Gastroesophageal sphincter (tissue), 4 donors: ENCODE data around the gene CYTH1. TPM values are rescaled to one million over a fixed set of nuclear protein-coding genes. Genes with fewer than 3 reads are reported as not detected.

ENCODE experiments used
- ATAC-seq: fragments of 150-250 bp; one replicate; pipeline ENCODE4 v1.9.1; 2016; ENCODE audit warnings: mild to moderate bottlenecking, moderate library complexity
- H3K27ac ChIP-seq, 4 donors: fragments of 200-600 bp; sonication (generic) in 3 of 4; 1 replicate in 3 of 4; 2 replicates in 1 of 4; pipeline ENCODE4 v1.5.1; 2016 to 2019
- H3K27me3 ChIP-seq: fragments of 200-600 bp; sonication (generic); one replicate; pipeline ENCODE4 v1.5.1; 2019
- H3K36me3 ChIP-seq, 2 donors: fragments of 200-600 bp; sonication (generic); one replicate each; pipeline ENCODE4 v1.5.1; 2019; ENCODE audit warnings: control low read depth in 1 of 2
- H3K4me1 ChIP-seq, 3 donors: fragments of 200-600 bp; sonication (generic); 1 replicate in 2 of 3; 2 replicates in 1 of 3; pipeline ENCODE4 v1.5.1; 2016 to 2019; ENCODE audit warnings: control low read depth in 2 of 3
- H3K4me3 ChIP-seq, 2 donors: fragments of 200-600 bp; sonication (generic); one replicate each; pipeline ENCODE4 v1.5.1; 2019; ENCODE audit warnings: mild to moderate bottlenecking in 1 of 2, moderate library complexity in 1 of 2
- H3K9me3 ChIP-seq, 3 donors: fragments of 200-600 bp; sonication (generic); one replicate each; pipeline ENCODE4 v1.5.1; 2017 to 2019; ENCODE audit warnings: control low read depth in 2 of 3
- CTCF ChIP-seq, 4 experiments: fragments of 200-600 bp in 2 of 4; fragments of 450-650 bp in 2 of 4; sonication (generic) in 1 of 4; IDR thresholded peaks; one replicate each; pipeline ENCODE4 v1.5.1; 2017 to 2019; ENCODE audit warnings: antibody characterized with exemption in 4 of 4, mild to moderate bottlenecking in 2 of 4, moderate library complexity in 2 of 4
- EP300 ChIP-seq: sonication (generic); formaldehyde crosslinking; IDR thresholded peaks from one replicate; pipeline ENCODE4 v1.6.1; 2017; ENCODE audit warnings: antibody characterized with exemption, mild to moderate bottlenecking
- POLR2A ChIP-seq, 2 donors: fragments of 450-650 bp; IDR thresholded peaks; one replicate each; pipeline ENCODE4 v1.6.1; 2017; ENCODE audit warnings: antibody characterized with exemption in 2 of 2, mild to moderate bottlenecking in 2 of 2, moderate library complexity in 1 of 2
- POLR2AphosphoS5 ChIP-seq: sonication (generic); formaldehyde crosslinking; IDR thresholded peaks from one replicate; pipeline ENCODE4 v1.6.1; 2017; ENCODE audit warnings: antibody characterized with exemption
- WGBS, 2 donors: methylation state at CpG; one replicate each; pipeline ENCODE4 v1.1.5; 2018; ENCODE audit warnings: low coverage in 1 of 2; 5-methylcytosine and 5-hydroxymethylcytosine counted together
- total RNA-seq, 4 donors: library from RNA; depleted of rRNA; stranded (reverse); fragments of >200 nt; gene quantifications; one replicate each; pipeline ENCODE4 v1.1.0, GENCODE V29; 2016

CYTH1 gene
- total RNA-seq, 4 donors from 2014 or later, result 26.9 to 38.0 (median 31.0) TPM

GRCh38 chr17:78769196-78769773 lies 12.8 kb downstream of the CYTH1 start:
- no peaks in the 10 kb centered on the region for H3K36me3 ChIP-seq
- H3K4me3 ChIP-seq, result no peak overlapping the region
- no peaks in the 10 kb centered on the region for H3K9me3 ChIP-seq
- TF ChIP-seq EP300 (no peak), CTCF (IDR thresholded peaks at IDR 0.05) (no peak), POLR2AphosphoS5 (no peak), POLR2A (IDR thresholded peaks at IDR 0.05) (no peak)
- ATAC-seq, result no peak
- 92% methylated on average over 5 to 7 of the region's 7 CpGs for WGBS, 2 donors
- H3K4me1 ChIP-seq, result peaks cover 0 to 42% (median 5%) of the 10 kb centered on the region in 3 donors
- no peak overlapping the region for H3K27ac ChIP-seq
- H3K27me3 ChIP-seq, result no peaks in the 10 kb centered on the region

- Histone ChIP-seq H3K9me3 (no peaks in the 10 kb centered on the region), H3K4me1 (peaks cover 0 to 35% (median 5%) of the 10 kb centered on the region in 3 donors), H3K4me3 (no peak overlapping the region), H3K36me3 (no peaks in the 10 kb centered on the region), H3K27me3 (no peaks in the 10 kb centered on the region), H3K27ac (no peak overlapping the region)
- WGBS, 2 donors, result 45 to 48% methylated on average over 3 to 4 of the region's 4 CpGs
- TF ChIP-seq POLR2A (IDR thresholded peaks at IDR 0.05), result no peak
- ATAC-seq, result no peak
These were observed 14.3 kb downstream of the CYTH1 start for GRCh38 chr17:78767806-78768205.

GRCh38 chr17:78766743-78767294 lies 15.3 kb downstream of the CYTH1 start:
- Histone ChIP-seq H3K4me1 (peaks cover 0 to 36% (median 8%) of the 10 kb centered on the region in 3 donors), H3K27me3 (no peaks in the 10 kb centered on the region), H3K9me3 (no peaks in the 10 kb centered on the region), H3K36me3 (no peaks in the 10 kb centered on the region), H3K4me3 (no peak overlapping the region), H3K27ac (no peak overlapping the region)
- ATAC-seq, result no peak
- WGBS, 2 donors, result 90 to 93% methylated on average over 1 to 5 of the region's 5 CpGs
- TF ChIP-seq POLR2AphosphoS5 (no peak), CTCF (IDR thresholded peaks at IDR 0.05) (no peak), POLR2A (IDR thresholded peaks at IDR 0.05) (no peak), EP300 (no peak)

GRCh38 chr17:78766225-78766624 lies 15.8 kb downstream of the CYTH1 start:
- no peaks in the 10 kb centered on the region for H3K27me3 ChIP-seq
- TF ChIP-seq POLR2A (IDR thresholded peaks at IDR 0.05) (no peak), POLR2AphosphoS5 (no peak), EP300 (no peak), CTCF (IDR thresholded peaks at IDR 0.05) (no peak)
- H3K36me3 ChIP-seq, result no peaks in the 10 kb centered on the region
- ATAC-seq, result no peak
- H3K9me3 ChIP-seq, result no peaks in the 10 kb centered on the region
- H3K27ac ChIP-seq, result no peak overlapping the region
- 60 to 86% methylated on average over 1 to 2 of the region's 2 CpGs for WGBS, 2 donors
- no peak overlapping the region for H3K4me3 ChIP-seq
- H3K4me1 ChIP-seq, result peaks cover 0 to 42% (median 10%) of the 10 kb centered on the region in 3 donors

GRCh38 chr17:78765821-78766220 lies 16.3 kb downstream of the CYTH1 start:
- Histone ChIP-seq H3K4me3 (no peak overlapping the region), H3K27me3 (no peaks in the 10 kb centered on the region), H3K27ac (no peak overlapping the region), H3K36me3 (no peaks in the 10 kb centered on the region), H3K4me1 (peaks cover 0 to 46% (median 10%) of the 10 kb centered on the region in 3 donors), H3K9me3 (no peaks in the 10 kb centered on the region)
- no peak for TF ChIP-seq POLR2A (IDR thresholded peaks at IDR 0.05)
- TF ChIP-seq CTCF (IDR thresholded peaks at IDR 0.05), result no peak
- TF ChIP-seq EP300, result no peak
- TF ChIP-seq POLR2AphosphoS5, result no peak
- no peak for ATAC-seq
- 80 to 93% methylated on average over 1 to 2 of the region's 3 CpGs for WGBS, 2 donors
